ENCODE results near the gene HSD17B2.

HSD17B2 gene

DNA sequence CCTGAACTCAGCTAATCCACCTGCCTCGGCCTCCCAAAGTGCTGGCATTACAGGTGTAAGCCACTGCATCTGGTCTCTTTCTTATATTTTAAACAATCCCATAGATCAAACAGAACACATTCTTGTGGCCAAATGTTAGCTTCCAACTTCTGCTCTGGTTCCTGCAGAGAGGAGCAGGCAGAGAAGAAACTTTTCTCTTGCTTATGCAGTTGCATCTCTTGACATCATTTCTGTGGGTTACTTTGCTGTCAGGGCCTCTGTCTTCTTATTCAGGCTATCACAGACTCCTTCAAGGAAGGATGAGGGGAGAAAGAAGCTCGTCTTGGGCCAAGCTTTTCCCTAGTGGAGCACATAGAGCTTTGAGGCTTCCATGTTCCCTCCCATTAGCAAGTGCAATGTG is 7.8 kb downstream of the HSD17B2 start:
- Histone ChIP-seq H3K4me1 (ENCODE audit: low read length) (no peaks in the 10 kb centered on the region), H3K27me3 (replicated peaks; ENCODE audit: insufficient read depth, low read length) (no peaks in the 10 kb centered on the region), H3F3A (ENCODE audit: insufficient read depth, low read length) (no peaks in the 10 kb centered on the region), H3K36me3 (replicated peaks; ENCODE audit: insufficient read depth, low read length) (no peaks in the 10 kb centered on the region), H3K27ac (ENCODE audit: low read length) (no peak overlapping the region), H3K9me3 (replicated peaks; ENCODE audit: insufficient read depth, low read length) (no peaks in the 10 kb centered on the region), H2AFZ (ENCODE audit: low read length) (no peak overlapping the region), H3K79me2 (ENCODE audit: low read length) (no peaks in the 10 kb centered on the region), H3K4me2 (ENCODE audit: low read depth, low read length) (no peak overlapping the region), H3K4me3 (ENCODE audit: low read length) (no peak overlapping the region), H4K20me1 (ENCODE audit: insufficient read depth, low read length) (no peaks in the 10 kb centered on the region), H3K9ac (ENCODE audit: low read length) (no peak overlapping the region), H3K9me2 (replicated peaks; ENCODE audit: insufficient read depth, low read length) (no peaks in the 10 kb centered on the region)
- no peak for DNase-seq
- TF ChIP-seq EZH2phosphoT487 (IDR thresholded peaks at IDR 0.05; ENCODE audit: low read length) (no peak), EZH2 (optimal IDR thresholded peaks at IDR 0.05; ENCODE audit: low read depth, low read length) (no peak), CTCF (IDR thresholded peaks at IDR 0.05; ENCODE audit: low read length) (no peak)

- H3K9ac ChIP-seq (ENCODE audit: low read length): no peak overlapping the region
- no peaks in the 10 kb centered on the region for H4K20me1 ChIP-seq (ENCODE audit: insufficient read depth, low read length)
- H2AFZ ChIP-seq (ENCODE audit: low read length): no peak overlapping the region
- H3K4me3 ChIP-seq (ENCODE audit: low read length): no peak overlapping the region
- H3K36me3 ChIP-seq (replicated peaks; ENCODE audit: insufficient read depth, low read length): no peaks in the 10 kb centered on the region
- TF ChIP-seq EZH2 (optimal IDR thresholded peaks at IDR 0.05; ENCODE audit: low read depth, low read length): no peak
- no peak for TF ChIP-seq EZH2phosphoT487 (IDR thresholded peaks at IDR 0.05; ENCODE audit: low read length)
- TF ChIP-seq CTCF (IDR thresholded peaks at IDR 0.05; ENCODE audit: low read length): no peak
- H3K27me3 ChIP-seq (replicated peaks; ENCODE audit: insufficient read depth, low read length): no peaks in the 10 kb centered on the region
- H3K4me2 ChIP-seq (ENCODE audit: low read depth, low read length): no peak overlapping the region
- no peaks in the 10 kb centered on the region for H3K79me2 ChIP-seq (ENCODE audit: low read length)
- H3K27ac ChIP-seq (ENCODE audit: low read length): no peak overlapping the region
- no peaks in the 10 kb centered on the region for H3F3A ChIP-seq (ENCODE audit: insufficient read depth, low read length)
- H3K9me3 ChIP-seq (replicated peaks; ENCODE audit: insufficient read depth, low read length): no peaks in the 10 kb centered on the region
- no peak for DNase-seq
- H3K9me2 ChIP-seq (replicated peaks; ENCODE audit: insufficient read depth, low read length): no peaks in the 10 kb centered on the region
- H3K4me1 ChIP-seq (ENCODE audit: low read length): no peaks in the 10 kb centered on the region
Observed at GRCh38 chr16:82043680-82044584, 8.9 kb downstream of the HSD17B2 start.

DNA sequence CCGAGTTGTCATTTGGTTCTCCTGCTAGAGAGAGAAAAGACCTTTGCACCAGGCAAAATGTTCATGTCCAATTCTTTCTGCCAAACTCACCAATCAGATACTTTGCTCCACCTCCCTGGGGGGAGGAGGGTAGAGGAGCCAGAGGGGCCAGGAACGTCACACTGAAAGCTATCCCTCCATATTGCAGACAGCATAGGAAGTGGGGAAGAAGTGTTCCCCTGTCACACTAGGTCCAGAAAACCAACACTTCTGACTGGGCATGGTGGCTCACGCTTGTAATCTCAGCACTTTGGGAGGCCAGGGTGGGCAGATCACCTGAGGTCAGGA is 9.5 kb downstream of the HSD17B2 start:
- H3K79me2 ChIP-seq (ENCODE audit: low read length): no peaks in the 10 kb centered on the region
- H3K9me2 ChIP-seq (replicated peaks; ENCODE audit: insufficient read depth, low read length): no peaks in the 10 kb centered on the region
- no peaks in the 10 kb centered on the region for H3K36me3 ChIP-seq (replicated peaks; ENCODE audit: insufficient read depth, low read length)
- H3K9me3 ChIP-seq (replicated peaks; ENCODE audit: insufficient read depth, low read length): no peaks in the 10 kb centered on the region
- no peak for DNase-seq
- H3K4me3 ChIP-seq (ENCODE audit: low read length): no peak overlapping the region
- H3K27ac ChIP-seq (ENCODE audit: low read length): no peak overlapping the region
- no peak overlapping the region for H3K9ac ChIP-seq (ENCODE audit: low read length)
- no peaks in the 10 kb centered on the region for H3F3A ChIP-seq (ENCODE audit: insufficient read depth, low read length)
- no peaks in the 10 kb centered on the region for H4K20me1 ChIP-seq (ENCODE audit: insufficient read depth, low read length)
- H3K4me2 ChIP-seq (ENCODE audit: low read depth, low read length): no peak overlapping the region
- H2AFZ ChIP-seq (ENCODE audit: low read length): no peak overlapping the region
- H3K27me3 ChIP-seq (replicated peaks; ENCODE audit: insufficient read depth, low read length): no peaks in the 10 kb centered on the region
- TF ChIP-seq EZH2 (optimal IDR thresholded peaks at IDR 0.05; ENCODE audit: low read depth, low read length) (no peak), CTCF (IDR thresholded peaks at IDR 0.05; ENCODE audit: low read length) (no peak), EZH2phosphoT487 (IDR thresholded peaks at IDR 0.05; ENCODE audit: low read length) (no peak)
- H3K4me1 ChIP-seq (ENCODE audit: low read length): no peaks in the 10 kb centered on the region

Data from MM.1S (cell line).